Glutamatergic neuron (in vitro differentiated cells): ENCODE results near the gene ALDH3A2. TPM values are rescaled to one million over a fixed set of nuclear protein-coding genes. Genes with fewer than 3 reads are reported as not detected.

Experiments
- DNase-seq: peaks from one replicate; pipeline ENCODE4 v3.0.0; 2022
- H3K27ac Mint-ChIP-seq: one replicate; pipeline ENCODE4 v1.8.0; 2020; ENCODE audit warnings: mild to moderate bottlenecking, mixed read lengths, inconsistent platforms; ENCODE audit not compliant: unreplicated experiment
- H3K27me3 Mint-ChIP-seq: one replicate; pipeline ENCODE4 v1.8.0; 2020; ENCODE audit warnings: mild to moderate bottlenecking, moderate library complexity, mixed read lengths, inconsistent platforms; ENCODE audit not compliant: unreplicated experiment
- H3K36me3 Mint-ChIP-seq: one replicate; pipeline ENCODE4 v1.8.0; 2020; ENCODE audit warnings: mild to moderate bottlenecking, mixed read lengths, inconsistent platforms; ENCODE audit not compliant: unreplicated experiment
- H3K4me1 Mint-ChIP-seq: one replicate; pipeline ENCODE4 v1.8.0; 2020; ENCODE audit warnings: mild to moderate bottlenecking, low read depth, mixed read lengths, inconsistent platforms; ENCODE audit not compliant: unreplicated experiment
- H3K4me3 Mint-ChIP-seq: one replicate; pipeline ENCODE4 v1.8.0; 2020; ENCODE audit warnings: mild to moderate bottlenecking, mixed read lengths, inconsistent platforms; ENCODE audit not compliant: unreplicated experiment
- H3K9me3 Mint-ChIP-seq: one replicate; pipeline ENCODE4 v1.8.0; 2020; ENCODE audit warnings: mild to moderate bottlenecking, moderate library complexity, mixed read lengths, inconsistent platforms; ENCODE audit not compliant: unreplicated experiment
- total RNA-seq: library from RNA; stranded (reverse); fragmentation: NEBNext Ultra II Directional; extraction: Animal tissue kit (Norgen Biotek cat#: 25700); gene quantifications from one replicate; pipeline ENCODE4 v1.2.1, GENCODE V29; 2021; ENCODE audit not compliant: unreplicated experiment
- TF ChIP-seq, protein P1 (sequence below): fragments of 200-600 bp; sonication (generic); IDR thresholded peaks from one replicate; pipeline ENCODE4 v1.5.0; 2021; ENCODE audit not compliant: partially characterized antibody, unreplicated experiment

ALDH3A2 gene
- total RNA-seq, 1 donor from 2014 or later, result 42.6 TPM

DNA sequence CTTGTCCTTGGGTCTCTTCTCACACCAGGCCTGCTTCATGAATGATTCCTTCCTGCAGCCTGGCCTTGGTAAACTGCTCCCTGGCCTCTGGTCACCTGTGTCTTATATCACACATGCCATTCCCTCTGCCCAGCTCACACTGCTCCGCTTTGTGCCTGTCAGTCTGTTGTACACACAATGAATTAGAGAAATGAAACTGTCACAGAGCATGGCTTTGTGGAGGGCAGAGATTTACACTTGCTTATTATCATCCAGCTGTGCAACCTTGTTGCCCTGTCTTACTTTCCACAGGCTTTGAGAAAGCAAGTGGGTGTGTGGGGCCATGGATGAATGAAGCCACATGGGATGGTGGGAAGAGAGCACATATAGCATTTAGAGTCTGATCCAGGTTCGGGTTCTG is 22.4 kb downstream of the ALDH3A2 start:
- TF ChIP-seq, protein P1, sequence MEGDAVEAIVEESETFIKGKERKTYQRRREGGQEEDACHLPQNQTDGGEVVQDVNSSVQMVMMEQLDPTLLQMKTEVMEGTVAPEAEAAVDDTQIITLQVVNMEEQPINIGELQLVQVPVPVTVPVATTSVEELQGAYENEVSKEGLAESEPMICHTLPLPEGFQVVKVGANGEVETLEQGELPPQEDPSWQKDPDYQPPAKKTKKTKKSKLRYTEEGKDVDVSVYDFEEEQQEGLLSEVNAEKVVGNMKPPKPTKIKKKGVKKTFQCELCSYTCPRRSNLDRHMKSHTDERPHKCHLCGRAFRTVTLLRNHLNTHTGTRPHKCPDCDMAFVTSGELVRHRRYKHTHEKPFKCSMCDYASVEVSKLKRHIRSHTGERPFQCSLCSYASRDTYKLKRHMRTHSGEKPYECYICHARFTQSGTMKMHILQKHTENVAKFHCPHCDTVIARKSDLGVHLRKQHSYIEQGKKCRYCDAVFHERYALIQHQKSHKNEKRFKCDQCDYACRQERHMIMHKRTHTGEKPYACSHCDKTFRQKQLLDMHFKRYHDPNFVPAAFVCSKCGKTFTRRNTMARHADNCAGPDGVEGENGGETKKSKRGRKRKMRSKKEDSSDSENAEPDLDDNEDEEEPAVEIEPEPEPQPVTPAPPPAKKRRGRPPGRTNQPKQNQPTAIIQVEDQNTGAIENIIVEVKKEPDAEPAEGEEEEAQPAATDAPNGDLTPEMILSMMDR, result no peak
- Mint-ChIP-seq H3K4me1 (no peaks in the 10 kb centered on the region), H3K36me3 (no peaks in the 10 kb centered on the region), H3K4me3 (no peak overlapping the region), H3K27ac (no peak overlapping the region), H3K9me3 (no peaks in the 10 kb centered on the region), H3K27me3 (no peaks in the 10 kb centered on the region)
- no peak for DNase-seq

DNA sequence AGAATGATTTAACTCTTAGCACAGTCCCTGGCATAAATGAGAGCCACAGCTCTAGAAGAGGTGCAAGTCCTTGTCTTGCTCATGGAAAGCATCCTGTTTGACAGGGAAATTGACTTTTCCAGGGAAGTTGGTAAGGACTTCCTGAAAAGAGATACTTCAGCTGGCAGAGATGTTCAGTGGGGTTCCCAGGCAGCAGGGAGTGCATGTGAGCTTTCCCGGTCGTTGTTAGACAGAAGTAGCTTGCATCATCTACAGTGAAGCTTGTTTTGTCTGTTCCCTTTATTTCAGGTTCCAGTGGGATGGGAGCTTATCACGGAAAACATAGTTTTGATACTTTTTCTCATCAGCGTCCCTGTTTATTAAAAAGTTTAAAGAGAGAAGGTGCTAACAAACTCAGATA is 22.9 kb downstream of the ALDH3A2 start:
- Mint-ChIP-seq H3K36me3 (no peaks in the 10 kb centered on the region), H3K27ac (no peak overlapping the region), H3K4me1 (no peaks in the 10 kb centered on the region), H3K4me3 (no peak overlapping the region), H3K9me3 (no peaks in the 10 kb centered on the region), H3K27me3 (no peaks in the 10 kb centered on the region)
- DNase-seq, result no peak
- TF ChIP-seq, protein P1, result no peak

DNA sequence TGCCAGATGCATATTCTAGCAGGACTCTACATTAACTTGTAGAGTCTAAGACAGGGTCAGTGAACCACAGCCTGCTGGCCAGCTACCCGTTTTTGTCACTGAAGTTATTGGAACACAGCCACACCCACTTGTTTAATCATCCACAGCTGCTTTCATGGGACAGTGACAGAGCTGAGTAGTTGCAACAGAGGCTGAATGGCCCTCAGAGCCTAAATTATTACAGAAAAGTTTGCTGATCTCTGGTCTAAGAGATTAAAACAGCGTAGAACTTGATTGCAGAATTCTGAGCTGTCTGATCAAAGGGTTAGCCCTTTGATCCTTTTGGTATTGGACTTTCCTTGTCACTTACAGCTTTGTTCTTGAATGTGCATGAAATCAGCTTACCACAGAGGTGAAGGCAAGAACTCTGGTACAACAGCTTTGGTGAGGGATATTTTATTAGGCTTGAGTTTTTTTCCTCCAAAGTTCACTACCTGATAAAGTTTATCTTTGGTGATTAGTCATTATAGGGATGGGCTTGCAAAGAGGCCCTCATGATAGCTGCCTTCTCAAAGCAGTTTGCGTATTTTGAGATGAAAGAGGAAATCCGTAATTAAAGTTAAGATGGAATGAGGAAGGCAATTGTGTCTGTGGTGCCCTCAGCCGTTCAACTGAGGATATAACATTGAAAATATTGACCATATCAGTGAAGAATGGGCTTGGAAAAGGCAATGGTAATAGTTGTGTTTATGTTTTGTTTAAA is 23.6 kb downstream of the ALDH3A2 start:
- Mint-ChIP-seq H3K27me3 (no peaks in the 10 kb centered on the region), H3K9me3 (no peaks in the 10 kb centered on the region), H3K36me3 (peaks cover 5% of the 10 kb centered on the region), H3K27ac (no peak overlapping the region), H3K4me3 (no peak overlapping the region), H3K4me1 (no peaks in the 10 kb centered on the region)
- TF ChIP-seq, protein P1, result no peak
- no peak for DNase-seq

DNA sequence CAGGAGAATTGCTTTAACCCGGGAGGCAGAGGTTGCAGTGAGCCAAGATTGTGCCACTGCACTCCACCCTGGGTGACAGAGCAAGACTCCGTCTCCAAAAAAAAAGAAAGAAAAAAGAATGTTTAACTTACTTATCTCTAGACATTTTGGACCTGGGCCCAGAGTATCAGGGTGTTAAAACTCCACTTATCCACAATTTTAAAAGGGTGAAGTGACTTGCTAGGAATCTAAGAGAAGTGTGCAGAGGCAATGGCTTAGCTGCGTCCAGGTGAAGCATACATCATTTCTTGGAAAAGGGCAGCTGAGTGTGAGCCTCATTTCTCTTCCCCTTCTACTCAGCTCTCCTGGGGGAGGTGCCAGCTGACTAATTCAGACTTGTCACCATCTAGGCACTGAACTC is 25.1 kb downstream of the ALDH3A2 start:
- Mint-ChIP-seq H3K36me3 (peaks cover 14% of the 10 kb centered on the region), H3K9me3 (no peaks in the 10 kb centered on the region), H3K27me3 (no peaks in the 10 kb centered on the region), H3K4me3 (no peak overlapping the region), H3K4me1 (no peaks in the 10 kb centered on the region), H3K27ac (no peak overlapping the region)
- TF ChIP-seq, protein P1, result no peak
- no peak for DNase-seq

DNA sequence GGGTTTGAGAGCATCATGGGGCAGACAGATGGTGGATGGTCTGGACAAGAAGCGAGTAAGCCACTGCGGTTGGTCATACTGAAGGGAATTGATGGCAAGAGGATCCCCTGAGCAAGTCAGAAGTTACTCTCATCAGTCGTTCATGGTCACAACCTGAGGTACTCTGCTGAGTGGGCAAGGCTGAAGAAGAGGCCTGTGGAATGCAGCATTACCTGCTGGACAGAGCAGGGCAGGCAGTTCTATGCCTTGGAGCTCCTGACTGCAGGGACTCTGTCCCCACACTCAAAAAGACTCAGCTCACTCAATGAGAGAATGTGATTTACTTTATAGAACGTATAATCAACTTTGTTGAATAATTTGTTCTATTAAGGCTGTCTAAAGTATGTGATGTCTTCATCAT is 28.3 kb downstream of the ALDH3A2 start:
- H3K4me1 Mint-ChIP-seq, result no peaks in the 10 kb centered on the region
- TF ChIP-seq, protein P1, result no peak
- peaks cover 25% of the 10 kb centered on the region for H3K36me3 Mint-ChIP-seq
- no peaks in the 10 kb centered on the region for H3K9me3 Mint-ChIP-seq
- H3K27ac Mint-ChIP-seq, result no peak overlapping the region
- no peak for DNase-seq
- H3K27me3 Mint-ChIP-seq, result no peaks in the 10 kb centered on the region
- no peak overlapping the region for H3K4me3 Mint-ChIP-seq
